Thoracic aorta (tissue), 2 donors: ENCODE results near the gene P3R3URF. TPM values are rescaled to one million over a fixed set of nuclear protein-coding genes. Genes with fewer than 3 reads are reported as not detected.

Experiments used
- ATAC-seq: fragments of 150-250 bp; one replicate; pipeline ENCODE4 v1.8.0; 2017; ENCODE audit warnings: low read depth; ENCODE audit not compliant: insufficient number of reproducible peaks, low FRiP score
- DNase-seq: peaks from one replicate; pipeline ENCODE4 v3.0.0-alpha.2; 2020; ENCODE audit warnings: low spot score
- H3K27ac ChIP-seq, 2 donors: fragments of 200-600 bp; sonication (generic); 1 replicate in 1 of 2; 2 replicates in 1 of 2; pipeline ENCODE4 v1.5.1; 2016; ENCODE audit warnings: mild to moderate bottlenecking in 2 of 2, moderate library complexity in 2 of 2
- H3K27me3 ChIP-seq: fragments of 200-600 bp; sonication (generic); replicated peaks from 2 replicates; pipeline ENCODE4 v1.6.0; 2016; ENCODE audit warnings: mild to moderate bottlenecking; ENCODE audit not compliant: insufficient read depth
- H3K36me3 ChIP-seq: fragments of 200-600 bp; sonication (generic); one replicate; pipeline ENCODE4 v1.5.1; 2016
- H3K4me1 ChIP-seq, 2 donors: fragments of 200-600 bp; sonication (generic); 1 replicate in 1 of 2; 2 replicates in 1 of 2; pipeline versions ENCODE4 v1.5.1 to v1.6.0; 2016; ENCODE audit warnings: low read depth in 2 of 2, mild to moderate bottlenecking in 1 of 2; ENCODE audit not compliant: control insufficient read depth in 1 of 2
- H3K4me3 ChIP-seq: fragments of 200-600 bp; sonication (generic); 2 replicates; pipeline ENCODE4 v1.5.1; 2016; ENCODE audit warnings: mild to moderate bottlenecking
- H3K9me3 ChIP-seq: fragments of 200-600 bp; sonication (generic); 2 replicates; pipeline ENCODE4 v1.5.1; 2016
- total RNA-seq, 2 donors: library from RNA; depleted of rRNA; stranded (reverse); fragments of >200 nt; gene quantifications; one replicate each; pipeline versions ENCODE4 v1.1.0 to v1.2.3, GENCODE V29; 2016
- TF ChIP-seq, protein P1 (sequence below): fragments of 200-600 bp; sonication (generic); IDR thresholded peaks from one replicate; pipeline ENCODE4 v1.5.1; 2019; ENCODE audit warnings: antibody characterized with exemption

P3R3URF gene
- total RNA-seq, 2 donors from 2014 or later, result not detected

DNA sequence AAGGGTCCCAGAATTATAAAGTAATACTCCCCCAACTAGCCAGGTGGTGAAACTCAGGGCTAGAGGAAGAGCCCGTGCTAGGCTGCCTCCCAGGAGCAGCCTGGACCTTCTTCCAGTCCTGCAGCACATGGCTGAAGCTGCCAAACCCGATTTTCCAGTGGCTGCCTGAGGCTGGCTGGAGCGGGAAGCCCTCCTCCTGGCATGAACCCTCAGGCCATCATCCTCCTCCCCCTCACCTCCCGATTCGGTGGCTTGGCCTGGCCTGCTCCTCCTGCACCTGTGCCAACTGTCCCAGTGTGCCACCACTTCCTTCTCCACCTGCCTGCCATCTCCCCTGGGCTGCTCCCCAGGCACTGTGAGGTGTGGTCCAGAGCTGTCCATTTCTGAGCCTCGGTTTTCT, 4.4 kb downstream of the P3R3URF start:
- ATAC-seq, result no peak
- TF ChIP-seq, protein P1, sequence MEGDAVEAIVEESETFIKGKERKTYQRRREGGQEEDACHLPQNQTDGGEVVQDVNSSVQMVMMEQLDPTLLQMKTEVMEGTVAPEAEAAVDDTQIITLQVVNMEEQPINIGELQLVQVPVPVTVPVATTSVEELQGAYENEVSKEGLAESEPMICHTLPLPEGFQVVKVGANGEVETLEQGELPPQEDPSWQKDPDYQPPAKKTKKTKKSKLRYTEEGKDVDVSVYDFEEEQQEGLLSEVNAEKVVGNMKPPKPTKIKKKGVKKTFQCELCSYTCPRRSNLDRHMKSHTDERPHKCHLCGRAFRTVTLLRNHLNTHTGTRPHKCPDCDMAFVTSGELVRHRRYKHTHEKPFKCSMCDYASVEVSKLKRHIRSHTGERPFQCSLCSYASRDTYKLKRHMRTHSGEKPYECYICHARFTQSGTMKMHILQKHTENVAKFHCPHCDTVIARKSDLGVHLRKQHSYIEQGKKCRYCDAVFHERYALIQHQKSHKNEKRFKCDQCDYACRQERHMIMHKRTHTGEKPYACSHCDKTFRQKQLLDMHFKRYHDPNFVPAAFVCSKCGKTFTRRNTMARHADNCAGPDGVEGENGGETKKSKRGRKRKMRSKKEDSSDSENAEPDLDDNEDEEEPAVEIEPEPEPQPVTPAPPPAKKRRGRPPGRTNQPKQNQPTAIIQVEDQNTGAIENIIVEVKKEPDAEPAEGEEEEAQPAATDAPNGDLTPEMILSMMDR, result no peak

DNA sequence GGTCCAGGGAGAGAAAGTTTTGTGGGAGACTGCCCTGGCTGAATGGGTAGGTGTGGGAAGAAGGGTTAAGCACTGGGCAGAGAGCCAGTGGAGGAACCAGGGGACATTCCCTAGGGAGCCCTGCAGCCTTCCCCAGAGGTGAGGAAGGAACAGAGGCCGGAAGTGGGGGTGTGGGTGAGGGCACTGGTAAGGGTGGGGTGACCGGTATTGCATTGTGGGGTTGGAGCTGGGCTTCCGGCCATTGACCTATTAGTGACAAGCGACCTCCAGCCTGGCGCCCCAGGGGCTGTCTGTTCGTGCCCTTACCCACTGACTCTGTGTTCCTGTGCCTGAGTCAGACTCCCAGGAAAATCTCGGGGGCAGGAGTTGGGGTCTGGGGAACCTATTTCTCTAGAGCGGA, 4.9 kb downstream of the P3R3URF start:
- ATAC-seq, result no peak
- no peak overlapping the region for H3K27ac ChIP-seq

More for the DNA sequence above, 4.4 kb downstream of the P3R3URF start:
- H3K36me3 ChIP-seq, result no peaks in the 10 kb centered on the region
- H3K9me3 ChIP-seq, result no peaks in the 10 kb centered on the region
- peaks cover 14 to 35% of the 10 kb centered on the region in 2 donors for H3K4me1 ChIP-seq
- no peaks in the 10 kb centered on the region for H3K27me3 ChIP-seq
- H3K27ac ChIP-seq, result no peak overlapping the region
- H3K4me3 ChIP-seq, result no peak overlapping the region
- no peak for DNase-seq

DNA sequence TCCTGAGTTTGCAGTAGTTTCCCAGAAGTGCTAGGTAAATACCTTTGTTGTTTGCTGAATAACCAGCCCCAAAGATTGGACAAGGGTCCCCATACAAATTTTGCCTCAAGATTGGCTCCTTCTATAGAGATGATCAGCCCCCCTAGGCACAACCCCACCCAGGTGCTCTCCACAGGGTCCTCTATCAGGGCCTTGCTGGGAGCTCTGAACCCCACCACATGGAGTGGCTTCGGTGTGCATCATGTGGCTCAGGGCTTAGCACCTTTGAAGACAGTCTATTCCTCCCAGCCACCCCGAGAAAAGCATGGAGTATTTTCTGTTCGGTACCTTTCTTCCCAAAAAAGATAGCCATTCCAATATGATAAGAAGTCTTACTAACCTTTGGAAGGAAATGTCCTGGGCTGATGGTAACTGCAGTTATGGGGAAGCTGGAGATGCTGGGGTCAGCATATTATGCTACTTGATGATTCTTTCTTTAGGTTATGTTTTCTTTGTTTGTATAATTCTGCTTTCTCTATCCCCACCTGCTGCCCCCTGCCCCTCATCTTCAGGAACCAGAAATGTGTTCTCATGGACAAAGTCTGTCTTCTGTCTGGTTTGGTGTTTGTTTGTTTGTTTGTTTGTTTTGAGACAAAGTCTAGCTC, 6.4 kb downstream of the P3R3URF start:
- Histone ChIP-seq H3K4me1 (peaks cover 12 to 34% of the 10 kb centered on the region in 2 donors), H3K27ac (no peak overlapping the region), H3K36me3 (no peaks in the 10 kb centered on the region), H3K27me3 (no peaks in the 10 kb centered on the region), H3K9me3 (no peaks in the 10 kb centered on the region), H3K4me3 (no peak overlapping the region)
- ATAC-seq (no peak), DNase-seq (no peak)
- TF ChIP-seq, protein P1, result no peak

More for the DNA sequence above, 4.9 kb downstream of the P3R3URF start:
- DNase-seq, result no peak
- H3K4me1 ChIP-seq, result peaks cover 14 to 40% of the 10 kb centered on the region in 2 donors
- no peaks in the 10 kb centered on the region for H3K36me3 ChIP-seq
- H3K27me3 ChIP-seq, result no peaks in the 10 kb centered on the region
- H3K9me3 ChIP-seq, result no peaks in the 10 kb centered on the region
- H3K4me3 ChIP-seq, result no peak overlapping the region
- TF ChIP-seq, protein P1, result no peak

DNA sequence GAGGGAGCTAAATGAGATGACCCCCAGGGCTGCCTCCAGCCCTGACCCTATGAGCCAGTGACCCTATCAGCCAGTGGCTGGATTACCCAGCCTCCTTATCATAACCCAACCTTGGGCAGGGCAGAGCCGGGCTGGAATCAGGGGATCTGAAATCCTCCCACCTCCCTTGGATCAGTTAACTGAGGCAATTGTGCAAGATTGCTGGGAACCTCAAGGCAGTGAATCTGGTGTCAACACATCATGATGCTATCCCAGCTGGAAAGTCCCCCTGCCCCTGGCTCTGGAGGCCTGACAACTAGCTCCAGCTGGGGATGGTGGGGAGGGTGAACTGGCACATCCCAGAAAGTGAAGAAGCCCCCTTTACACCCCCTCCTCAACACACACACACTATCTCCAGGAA, 7.8 kb downstream of the P3R3URF start:
- Histone ChIP-seq H3K36me3 (no peaks in the 10 kb centered on the region), H3K9me3 (no peaks in the 10 kb centered on the region), H3K4me1 (peaks cover 0 to 20% of the 10 kb centered on the region in 2 donors), H3K27me3 (no peaks in the 10 kb centered on the region), H3K27ac (no peak overlapping the region), H3K4me3 (no peak overlapping the region)
- DNase-seq, result no peak
- TF ChIP-seq, protein P1, result no peak
- no peak for ATAC-seq

DNA sequence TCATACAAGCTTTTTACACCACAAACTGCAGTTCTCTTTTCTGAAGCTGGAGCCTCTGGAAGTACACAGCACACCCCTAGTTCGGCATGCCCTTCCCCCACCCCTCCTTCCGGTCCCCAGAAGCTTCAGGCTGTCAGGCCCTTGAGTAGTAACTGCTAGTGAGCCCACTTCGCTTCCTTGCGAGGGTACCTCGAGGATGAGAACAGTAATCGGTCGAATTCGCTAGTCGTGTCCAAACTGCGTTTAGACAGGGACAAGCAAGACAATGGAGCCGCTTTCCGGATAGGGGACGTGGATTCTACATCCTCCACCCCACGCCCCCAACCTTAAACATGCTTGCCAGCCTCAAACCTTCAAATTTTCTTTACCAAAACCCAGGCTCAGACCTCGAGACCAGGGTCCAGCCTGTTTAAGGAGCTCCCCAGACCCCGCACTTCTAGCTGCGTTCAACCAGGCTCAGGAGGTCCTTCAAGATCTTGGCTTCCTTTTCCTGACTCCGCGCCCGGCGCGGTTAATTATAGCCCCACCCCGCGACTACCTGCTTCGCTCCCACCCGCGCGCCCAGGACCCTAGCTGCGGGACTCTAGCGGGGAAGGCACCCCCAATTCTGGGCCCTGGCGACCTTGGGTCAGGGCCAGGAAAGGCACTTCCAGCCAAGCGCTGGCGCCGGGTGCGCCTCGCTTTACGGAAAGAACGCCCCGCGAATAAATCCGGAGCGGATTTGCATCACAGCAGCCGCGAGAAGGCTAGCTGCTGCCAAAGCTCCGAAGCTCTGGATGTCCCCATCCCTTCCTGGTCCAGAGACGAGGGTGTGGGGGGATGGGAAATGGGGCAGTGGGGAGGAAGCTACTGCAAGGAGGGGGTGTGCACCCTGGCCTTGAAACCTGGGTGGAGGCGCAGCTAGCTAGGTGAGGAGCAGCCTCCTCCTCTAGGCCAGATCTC, 9.5 kb downstream of the P3R3URF start:
- DNase-seq (no peak), ATAC-seq (no peak)
- Histone ChIP-seq H3K36me3 (no peaks in the 10 kb centered on the region), H3K4me1 (peaks cover 0 to 14% of the 10 kb centered on the region in 2 donors), H3K27ac (no peak overlapping the region), H3K9me3 (no peaks in the 10 kb centered on the region), H3K4me3 (peak overlapping the region; percentile 79), H3K27me3 (no peaks in the 10 kb centered on the region)
- TF ChIP-seq, protein P1, result no peak
